Inferior parietal cortex (tissue), 1 donor: Measurements from ENCODE around the gene UBE2S.

Experiments used
- DNase-seq: peaks from one replicate; pipeline ENCODE4 v3.0.0-alpha.2; 2016; ENCODE audit errors: extremely low spot score

UBE2S gene

GRCh38 chr19:55383279-55384130 is 24.1 kb downstream of the UBE2S start:
- DNase-seq: peak; percentile 54

GRCh38 chr19:55382522-55383054 is 25.0 kb downstream of the UBE2S start:
- DNase-seq: no peak

GRCh38 chr19:55382013-55382412 is 25.6 kb downstream of the UBE2S start:
- no peak for DNase-seq

GRCh38 chr19:55379174-55379573 is 28.4 kb downstream of the UBE2S start:
- DNase-seq: no peak

GRCh38 chr19:55377356-55378131 is 30.0 kb downstream of the UBE2S start:
- DNase-seq: no peak

- DNase-seq: no peak
These were observed 31.2 kb downstream of the UBE2S start, which contains the start of gene TMEM190 for GRCh38 chr19:55376241-55376933. Gene TMEM190, plus strand, starts transcription at chr19:55376826. Its CDS starts 28 bp downstream, at chr19:55376854.

GRCh38 chr19:55373993-55374757 is 33.4 kb downstream of the UBE2S start:
- no peak for DNase-seq

- DNase-seq: no peak
These were observed 34.1 kb downstream of the UBE2S start for GRCh38 chr19:55373306-55373992.

- DNase-seq: no peak
These were observed 35.1 kb downstream of the UBE2S start for GRCh38 chr19:55372316-55373081.

- DNase-seq: no peak
These were observed 37.1 kb downstream of the UBE2S start, which contains the start of gene IL11 for GRCh38 chr19:55370305-55370988. Gene IL11, minus strand, starts transcription at chr19:55370463. Its CDS starts 153 bp downstream, at chr19:55370310.

- no peak for DNase-seq
These were observed 37.8 kb downstream of the UBE2S start for GRCh38 chr19:55369653-55370304.

- no peak for DNase-seq
These were observed 38.7 kb downstream of the UBE2S start for GRCh38 chr19:55368701-55369563.

GRCh38 chr19:55368106-55368505 is 39.5 kb downstream of the UBE2S start:
- DNase-seq: no peak

- no peak for DNase-seq
These were observed 40.8 kb downstream of the UBE2S start for GRCh38 chr19:55366790-55367189.

GRCh38 chr19:55365964-55366363 is 41.6 kb downstream of the UBE2S start:
- no peak for DNase-seq

- DNase-seq: no peak
These were observed 42.3 kb downstream of the UBE2S start for GRCh38 chr19:55365245-55365644.

GRCh38 chr19:55362990-55363716 is 44.4 kb downstream of the UBE2S start, which contains the start of gene GARIN5B:
Gene GARIN5B, minus strand, starts transcription at chr19:55363260. Its CDS starts 194 bp downstream, at chr19:55363066.
- no peak for DNase-seq
